ENCODE data around the gene SIRT6. TPM values are rescaled to one million over a fixed set of nuclear protein-coding genes. Genes with fewer than 3 reads are reported as not detected.
"Not testable (repeated sequence)": the region's sequence is repeated elsewhere in the genome, so short reads cannot be mapped to it uniquely, and the experiment has no call there.

SIRT6 gene
- total and polyA plus RNA-seq, 4 donors: 13.5 to 26.1 (median 21.5) TPM

GRCh38 chr19:4136680-4137088 is 45.7 kb downstream of the SIRT6 start:
- Histone ChIP-seq H3K36me3 (ENCODE audit: control insufficient read depth in 1 of 2, insufficient read depth in 2 of 2, low read length in 1 of 2) (no peaks in the 10 kb centered on the region), H3K27ac (ENCODE audit: low read depth in 1 of 2, low read length in 2 of 2) (no peak overlapping the region), H3K4me1 (ENCODE audit: control insufficient read depth in 1 of 2, insufficient read depth in 2 of 2, low read length in 2 of 2) (no peaks in the 10 kb centered on the region), H3K27me3 (ENCODE audit: control insufficient read depth in 1 of 2, insufficient read depth in 2 of 2, low read length in 1 of 2) (no peaks in the 10 kb centered on the region), H3K9me3 (ENCODE audit: control insufficient read depth, low read length) (no peaks in the 10 kb centered on the region), H3K4me3 (ENCODE audit: low read length in 2 of 2) (no peak overlapping the region)
- ATAC-seq (ENCODE audit: low FRiP score) (no peak), DNase-seq (no peak)
- intact Hi-C loops (cut with DNase I): no loop called here
- 88 to 89% methylated on average over 8 of the region's 8 CpGs for WGBS, 2 donors

GRCh38 chr19:4135386-4135785 is 47.0 kb downstream of the SIRT6 start:
- intact Hi-C loops (cut with DNase I); H3K27ac ChIP-seq (ENCODE audit: low read depth in 1 of 2, low read length in 2 of 2); ATAC-seq (ENCODE audit: low FRiP score); H3K4me1 ChIP-seq (ENCODE audit: control insufficient read depth in 1 of 2, insufficient read depth in 2 of 2, low read length in 2 of 2); DNase-seq; H3K27me3 ChIP-seq (ENCODE audit: control insufficient read depth in 1 of 2, insufficient read depth in 2 of 2, low read length in 1 of 2); H3K36me3 ChIP-seq (ENCODE audit: control insufficient read depth in 1 of 2, insufficient read depth in 2 of 2, low read length in 1 of 2); H3K4me3 ChIP-seq (ENCODE audit: low read length in 2 of 2); H3K9me3 ChIP-seq (ENCODE audit: control insufficient read depth, low read length): not testable (repeated sequence)
- WGBS, 2 donors: 90 to 94% methylated on average over 9 of the region's 9 CpGs

- DNase-seq (no peak), ATAC-seq (ENCODE audit: low FRiP score) (no peak)
- no peak overlapping the region for H3K4me3 ChIP-seq (ENCODE audit: low read length in 2 of 2)
- no peaks in the 10 kb centered on the region for H3K36me3 ChIP-seq (ENCODE audit: control insufficient read depth in 1 of 2, insufficient read depth in 2 of 2, low read length in 1 of 2)
- no peaks in the 10 kb centered on the region for H3K4me1 ChIP-seq (ENCODE audit: control insufficient read depth in 1 of 2, insufficient read depth in 2 of 2, low read length in 2 of 2)
- no peak overlapping the region for H3K27ac ChIP-seq (ENCODE audit: low read depth in 1 of 2, low read length in 2 of 2)
- intact Hi-C loops (cut with DNase I): no loop called here
- no peaks in the 10 kb centered on the region for H3K27me3 ChIP-seq (ENCODE audit: control insufficient read depth in 1 of 2, insufficient read depth in 2 of 2, low read length in 1 of 2)
- no peaks in the 10 kb centered on the region for H3K9me3 ChIP-seq (ENCODE audit: control insufficient read depth, low read length)
- 9 to 19% methylated on average over 6 of the region's 6 CpGs for WGBS, 2 donors
These were observed 48.0 kb downstream of the SIRT6 start for GRCh38 chr19:4134351-4134750.

- Histone ChIP-seq H3K4me3 (ENCODE audit: low read length in 2 of 2) (no peak overlapping the region), H3K27ac (ENCODE audit: low read depth in 1 of 2, low read length in 2 of 2) (no peak overlapping the region), H3K36me3 (ENCODE audit: control insufficient read depth in 1 of 2, insufficient read depth in 2 of 2, low read length in 1 of 2) (no peaks in the 10 kb centered on the region), H3K9me3 (ENCODE audit: control insufficient read depth, low read length) (no peaks in the 10 kb centered on the region), H3K27me3 (ENCODE audit: control insufficient read depth in 1 of 2, insufficient read depth in 2 of 2, low read length in 1 of 2) (no peaks in the 10 kb centered on the region), H3K4me1 (ENCODE audit: control insufficient read depth in 1 of 2, insufficient read depth in 2 of 2, low read length in 2 of 2) (no peaks in the 10 kb centered on the region)
- ATAC-seq (ENCODE audit: low FRiP score): no peak
- DNase-seq: no peak
- intact Hi-C loops (cut with DNase I): no loop called here
- WGBS, 2 donors: 35 to 38% methylated on average over 8 of the region's 8 CpGs
These were observed 51.5 kb downstream of the SIRT6 start for GRCh38 chr19:4130744-4131438.

GRCh38 chr19:4129050-4129449 is 53.3 kb downstream of the SIRT6 start:
- H3K27ac ChIP-seq (ENCODE audit: low read depth in 1 of 2, low read length in 2 of 2); DNase-seq; H3K36me3 ChIP-seq (ENCODE audit: control insufficient read depth in 1 of 2, insufficient read depth in 2 of 2, low read length in 1 of 2); intact Hi-C loops (cut with DNase I); H3K4me3 ChIP-seq (ENCODE audit: low read length in 2 of 2); H3K27me3 ChIP-seq (ENCODE audit: control insufficient read depth in 1 of 2, insufficient read depth in 2 of 2, low read length in 1 of 2); H3K9me3 ChIP-seq (ENCODE audit: control insufficient read depth, low read length); ATAC-seq (ENCODE audit: low FRiP score); H3K4me1 ChIP-seq (ENCODE audit: control insufficient read depth in 1 of 2, insufficient read depth in 2 of 2, low read length in 2 of 2): not testable (repeated sequence)
- 86 to 90% methylated on average over 7 of the region's 7 CpGs for WGBS, 2 donors

- DNase-seq; H3K36me3 ChIP-seq (ENCODE audit: control insufficient read depth in 1 of 2, insufficient read depth in 2 of 2, low read length in 1 of 2); H3K27ac ChIP-seq (ENCODE audit: low read depth in 1 of 2, low read length in 2 of 2); ATAC-seq (ENCODE audit: low FRiP score); H3K27me3 ChIP-seq (ENCODE audit: control insufficient read depth in 1 of 2, insufficient read depth in 2 of 2, low read length in 1 of 2); intact Hi-C loops (cut with DNase I); H3K4me1 ChIP-seq (ENCODE audit: control insufficient read depth in 1 of 2, insufficient read depth in 2 of 2, low read length in 2 of 2); H3K4me3 ChIP-seq (ENCODE audit: low read length in 2 of 2); H3K9me3 ChIP-seq (ENCODE audit: control insufficient read depth, low read length): not testable (repeated sequence)
- 84 to 86% methylated on average over 4 of the region's 4 CpGs for WGBS, 2 donors
These were observed 55.0 kb downstream of the SIRT6 start for GRCh38 chr19:4127322-4127721.

- no peak overlapping the region for H3K4me3 ChIP-seq (ENCODE audit: low read length in 2 of 2)
- H3K4me1 ChIP-seq (ENCODE audit: control insufficient read depth in 1 of 2, insufficient read depth in 2 of 2, low read length in 2 of 2): no peaks in the 10 kb centered on the region
- WGBS, 2 donors: 31 to 33% methylated on average over 8 of the region's 8 CpGs
- intact Hi-C loops (cut with DNase I): loop anchor here in 1 of 2 donors (5.0 kb wide), 1 partner anchor 57 kb away; the partner anchor contains the start of gene ZBTB7A
- H3K27me3 ChIP-seq (ENCODE audit: control insufficient read depth in 1 of 2, insufficient read depth in 2 of 2, low read length in 1 of 2): no peaks in the 10 kb centered on the region
- no peaks in the 10 kb centered on the region for H3K36me3 ChIP-seq (ENCODE audit: control insufficient read depth in 1 of 2, insufficient read depth in 2 of 2, low read length in 1 of 2)
- ATAC-seq (ENCODE audit: low FRiP score) (no peak), DNase-seq (no peak)
- H3K9me3 ChIP-seq (ENCODE audit: control insufficient read depth, low read length): no peaks in the 10 kb centered on the region
- H3K27ac ChIP-seq (ENCODE audit: low read depth in 1 of 2, low read length in 2 of 2): no peak overlapping the region
These were observed 57.7 kb downstream of the SIRT6 start for GRCh38 chr19:4124638-4125037.

Other genes with a start within 250 kb of the SIRT6 start
- 1 to 10 TPM in 1 of 2 donors, not detected in 1; 2.4 TPM for gene NMRK2, start 249.5 kb downstream of the SIRT6 start, total RNA-seq
- 1 to 10 TPM in 1 of 2 donors, under 1 TPM in 1; 0.18 to 5.5 TPM for gene NMRK2, start 249.5 kb downstream of the SIRT6 start, polyA plus RNA-seq
- 100 to 1,000 TPM; 118 to 197 TPM for gene DAPK3, start 211.5 kb downstream of the SIRT6 start, total RNA-seq
- 100 to 1,000 TPM in 1 of 2 donors, 10 to 100 TPM in 1; 78.0 to 146 TPM for gene DAPK3, start 211.5 kb downstream of the SIRT6 start, polyA plus RNA-seq
- gene EEF2, start 197.1 kb downstream of the SIRT6 start, total RNA-seq: 1,000 to 10,000 TPM; 1,616 to 1,851 TPM
- gene EEF2, start 197.1 kb downstream of the SIRT6 start, polyA plus RNA-seq: 1,000 to 10,000 TPM in 1 of 2 donors, 100 to 1,000 TPM in 1; 969 to 1,197 TPM
- gene PIAS4, start 174.8 kb downstream of the SIRT6 start, total RNA-seq: 10 to 100 TPM; 14.9 to 20.3 TPM
- 10 to 100 TPM in 1 of 2 donors, 1 to 10 TPM in 1; 6.5 to 16.8 TPM for gene PIAS4, start 174.8 kb downstream of the SIRT6 start, polyA plus RNA-seq
- 10 to 100 TPM; 50.4 to 53.9 TPM for gene ZBTB7A, start 115.7 kb downstream of the SIRT6 start, total RNA-seq
- 10 to 100 TPM in 1 of 2 donors, 1 to 10 TPM in 1; 7.8 to 14.5 TPM for gene ZBTB7A, start 115.7 kb downstream of the SIRT6 start, polyA plus RNA-seq
- 10 to 100 TPM; 80.8 to 97.8 TPM for gene MAP2K2, start 58.4 kb downstream of the SIRT6 start, total RNA-seq
- 100 to 1,000 TPM in 1 of 2 donors, 10 to 100 TPM in 1; 82.4 to 230 TPM for gene MAP2K2, start 58.4 kb downstream of the SIRT6 start, polyA plus RNA-seq
- not detected for gene CREB3L3, start 28.9 kb downstream of the SIRT6 start, total RNA-seq
- gene CREB3L3, start 28.9 kb downstream of the SIRT6 start, polyA plus RNA-seq: 10 to 100 TPM in 1 of 2 donors, under 1 TPM in 1; 0.15 to 25.2 TPM
- gene ANKRD24, start 126 bp upstream of the SIRT6 start, total RNA-seq: under 1 TPM; 0.29 to 0.63 TPM
- gene ANKRD24, start 126 bp upstream of the SIRT6 start, polyA plus RNA-seq: 1 to 10 TPM in 1 of 2 donors, under 1 TPM in 1; 0.74 to 1.6 TPM
- 1 to 10 TPM; 3.3 to 3.7 TPM for gene EBI3, start 47.0 kb upstream of the SIRT6 start, total RNA-seq
- gene EBI3, start 47.0 kb upstream of the SIRT6 start, polyA plus RNA-seq: 1 to 10 TPM; 1.3 to 7.9 TPM
- 10 to 100 TPM; 12.5 to 15.0 TPM for gene YJU2, start 64.5 kb upstream of the SIRT6 start, total RNA-seq
- gene YJU2, start 64.5 kb upstream of the SIRT6 start, polyA plus RNA-seq: 10 to 100 TPM; 12.4 to 25.2 TPM
- not detected for gene SHD, start 96.7 kb upstream of the SIRT6 start, total RNA-seq
- gene SHD, start 96.7 kb upstream of the SIRT6 start, polyA plus RNA-seq: 1 to 10 TPM in 1 of 2 donors, not detected in 1; 1.5 TPM
- gene TMIGD2, start 119.8 kb upstream of the SIRT6 start, total RNA-seq: under 1 TPM in 1 of 2 donors, not detected in 1; 0.26 TPM
- 1 to 10 TPM in 1 of 2 donors, under 1 TPM in 1; 0.23 to 1.4 TPM for gene TMIGD2, start 119.8 kb upstream of the SIRT6 start, polyA plus RNA-seq
- gene FSD1, start 122.0 kb upstream of the SIRT6 start, total RNA-seq: under 1 TPM in 1 of 2 donors, not detected in 1; 0.84 TPM
- gene FSD1, start 122.0 kb upstream of the SIRT6 start, polyA plus RNA-seq: not detected
- gene STAP2, start 156.3 kb upstream of the SIRT6 start, total RNA-seq: 1 to 10 TPM; 1.9 to 2.2 TPM
- gene STAP2, start 156.3 kb upstream of the SIRT6 start, polyA plus RNA-seq: 10 to 100 TPM in 1 of 2 donors, under 1 TPM in 1; 0.13 to 27.8 TPM
- 10 to 100 TPM; 13.5 to 14.3 TPM for gene MPND, start 161.0 kb upstream of the SIRT6 start, total RNA-seq
- 10 to 100 TPM; 16.0 to 17.9 TPM for gene MPND, start 161.0 kb upstream of the SIRT6 start, polyA plus RNA-seq
- gene SH3GL1, start 218.0 kb upstream of the SIRT6 start, total RNA-seq: 10 to 100 TPM; 66.5 to 69.7 TPM
- gene SH3GL1, start 218.0 kb upstream of the SIRT6 start, polyA plus RNA-seq: 10 to 100 TPM; 37.7 to 48.6 TPM
- 1 to 10 TPM; 6.5 to 7.0 TPM for gene CHAF1A, start 220.1 kb upstream of the SIRT6 start, total RNA-seq
- 1 to 10 TPM; 5.2 to 9.3 TPM for gene CHAF1A, start 220.1 kb upstream of the SIRT6 start, polyA plus RNA-seq